H1 (cell line): Measurements from ENCODE around the gene B3GALT4. TPM values are rescaled to one million over a fixed set of nuclear protein-coding genes. Genes with fewer than 3 reads are reported as not detected.
A peak's percentile ranks its signal among the peaks of the same experiment; 100 is the strongest.

Experiments
- CTCF ChIA-PET: fragments of 300-600 bp; sonication (Branson Sonifier 250); formaldehyde crosslinking; loops from one replicate; lab custom pipeline; 2021; ENCODE audit not compliant: partially characterized antibody; lab: Charles Lee
- POLR2A ChIA-PET: fragments of 300-600 bp; sonication (Branson Sonifier 250); formaldehyde crosslinking; loops from one replicate; lab custom pipeline; 2021; ENCODE audit warnings: inconsistent platforms; ENCODE audit not compliant: partially characterized antibody; lab: Charles Lee
- DNase-seq, 2 experiments: peaks; one replicate each; pipeline versions ENCODE4 v3.0.0 to v3.0.0-alpha.2; 2010 to 2022; ENCODE audit warnings: low spot score in 2 of 2, low read depth in 1 of 2, mixed read lengths in 1 of 2
- FAIRE-seq: peaks from 2 replicates; lab custom pipeline; 2011; peaks lifted over from hg19 to GRCh38; lab: Jason Lieb, UNC
- H2AFZ ChIP-seq: 2 replicates; pipeline ENCODE4 v1.8.1; 2012; ENCODE audit warnings: low read length, inconsistent platforms
- H2AK5ac ChIP-seq: 2 replicates; pipeline ENCODE4 v1.6.1; 2013; ENCODE audit warnings: low read depth, low read length
- H2BK120ac ChIP-seq: replicated peaks from 2 replicates; pipeline ENCODE3; 2013; ENCODE audit warnings: low read depth, low read length, inconsistent platforms
- H2BK12ac ChIP-seq: 2 replicates; pipeline ENCODE4 v1.6.1; 2013; ENCODE audit warnings: low read depth, low read length
- H2BK15ac ChIP-seq: 2 replicates; pipeline ENCODE4 v1.6.1; 2013; ENCODE audit warnings: low read length
- H2BK20ac ChIP-seq: 2 replicates; pipeline ENCODE4 v1.6.1; 2013; ENCODE audit warnings: low read length
- H2BK5ac ChIP-seq: 2 replicates; pipeline ENCODE4 v1.6.1; 2013; ENCODE audit warnings: low read depth, low read length
- H3K14ac ChIP-seq: 2 replicates; pipeline ENCODE4 v1.6.1; 2013; ENCODE audit warnings: inconsistent platforms; ENCODE audit not compliant: insufficient read length
- H3K18ac ChIP-seq: 2 replicates; pipeline ENCODE4 v1.6.1; 2013; ENCODE audit warnings: low read length; ENCODE audit errors: extremely low read depth
- H3K23ac ChIP-seq: 2 replicates; pipeline ENCODE4 v1.6.1; 2013; ENCODE audit warnings: inconsistent platforms; ENCODE audit not compliant: insufficient read length
- H3K23me2 ChIP-seq: 2 replicates; pipeline ENCODE4 v1.6.1; 2013; ENCODE audit warnings: low read depth, low read length
- H3K27ac ChIP-seq: 2 replicates; pipeline ENCODE4 v1.6.1; 2011; ENCODE audit warnings: low read depth, low read length, inconsistent platforms
- H3K27me3 ChIP-seq, 4 experiments: replicated peaks in 1 of 4; 1 replicate in 1 of 4; 2 replicates in 3 of 4; pipeline versions ENCODE4 v1.6.1 to v1.8.1; 2011 to 2013; ENCODE audit warnings: low read length in 3 of 4, mild to moderate bottlenecking in 3 of 4, inconsistent platforms in 2 of 4, mixed read lengths in 2 of 4, moderate library complexity in 1 of 4; ENCODE audit not compliant: control insufficient read depth in 3 of 4, insufficient read depth in 3 of 4; ENCODE audit errors: extremely low read depth in 1 of 4
- H3K36me3 ChIP-seq, 4 experiments: 2 replicates each; pipeline versions ENCODE4 v1.6.1 to v1.8.1; 2011 to 2013; ENCODE audit warnings: mild to moderate bottlenecking in 4 of 4, low read length in 3 of 4, moderate library complexity in 2 of 4, control low read depth in 1 of 4, inconsistent platforms in 1 of 4; ENCODE audit not compliant: insufficient read depth in 4 of 4, control insufficient read depth in 2 of 4
- H3K4ac ChIP-seq: replicated peaks from 2 replicates; pipeline ENCODE3; 2013; ENCODE audit warnings: low read length, low read depth, mixed read lengths, inconsistent platforms; ENCODE audit not compliant: insufficient read length
- H3K4me1 ChIP-seq, 4 experiments: replicated peaks in 1 of 4; 1 replicate in 1 of 4; 2 replicates in 3 of 4; pipeline versions ENCODE4 v1.6.1 to v1.8.1; 2011 to 2013; ENCODE audit warnings: low read length in 3 of 4, inconsistent platforms in 2 of 4, mixed read lengths in 1 of 4; ENCODE audit not compliant: insufficient read depth in 4 of 4, control insufficient read depth in 3 of 4
- H3K4me2 ChIP-seq, 2 experiments: 2 replicates each; pipeline versions ENCODE4 v1.6.1 to v1.8.1; 2011 to 2013; ENCODE audit warnings: low read depth in 2 of 2, low read length in 2 of 2, control low read depth in 1 of 2, inconsistent platforms in 1 of 2, mild to moderate bottlenecking in 1 of 2; ENCODE audit not compliant: insufficient read depth in 1 of 2
- H3K4me3 ChIP-seq, 4 experiments: fragments of 200-600, 300-600 bp in 1 of 4; sonication (generic), shearing (Covaris generic), sonication (Bioruptor Twin) in 1 of 4; 2 replicates each; pipeline versions ENCODE4 v1.5.1 to v1.8.1; 2011 to 2016; ENCODE audit warnings: low read length in 4 of 4, low read depth in 3 of 4, control low read depth in 2 of 4, inconsistent platforms in 2 of 4, mild to moderate bottlenecking in 2 of 4, mixed read lengths in 1 of 4, moderate library complexity in 1 of 4; ENCODE audit not compliant: insufficient read depth in 2 of 4; ENCODE audit errors: extremely low read depth in 1 of 4
- H3K56ac ChIP-seq: replicated peaks from 2 replicates; pipeline ENCODE3; 2013; ENCODE audit warnings: low read depth, mild to moderate bottlenecking, mixed read lengths, low read length, inconsistent platforms; ENCODE audit not compliant: insufficient read length
- H3K79me1 ChIP-seq: 2 replicates; pipeline ENCODE4 v1.6.1; 2013; ENCODE audit warnings: low read depth, low read length, control low read depth
- H3K79me2 ChIP-seq, 2 experiments: 2 replicates each; pipeline versions ENCODE4 v1.6.1 to v1.8.1; 2012 to 2013; ENCODE audit warnings: low read length in 2 of 2, mild to moderate bottlenecking in 2 of 2, inconsistent platforms in 1 of 2; ENCODE audit not compliant: insufficient read depth in 2 of 2, control insufficient read depth in 1 of 2
- H3K9ac ChIP-seq, 4 experiments: replicated peaks in 1 of 4; 1 replicate in 1 of 4; 2 replicates in 3 of 4; pipeline versions ENCODE4 v1.6.1 to v1.8.1; 2011 to 2013; ENCODE audit warnings: low read depth in 3 of 4, low read length in 3 of 4, control low read depth in 2 of 4, mild to moderate bottlenecking in 2 of 4, moderate library complexity in 2 of 4, inconsistent platforms in 1 of 4; ENCODE audit errors: extremely low read depth in 1 of 4
- H3K9me3 ChIP-seq, 2 experiments: 2 replicates each; pipeline versions ENCODE4 v1.6.1 to v1.8.1; 2012 to 2013; ENCODE audit warnings: mild to moderate bottlenecking in 2 of 2, moderate library complexity in 2 of 2, control low read depth in 1 of 2, inconsistent platforms in 1 of 2, low read depth in 1 of 2, low read length in 1 of 2, mixed read lengths in 1 of 2; ENCODE audit not compliant: insufficient read depth in 2 of 2
- H4K20me1 ChIP-seq, 2 experiments: replicated peaks in 1 of 2; 2 replicates each; pipeline versions ENCODE3 to v1.8.1; 2011 to 2013; ENCODE audit warnings: inconsistent platforms in 2 of 2, low read length in 2 of 2, mild to moderate bottlenecking in 1 of 2; ENCODE audit not compliant: insufficient read depth in 2 of 2, control insufficient read depth in 1 of 2
- H4K5ac ChIP-seq: 2 replicates; pipeline ENCODE4 v1.6.1; 2013; ENCODE audit warnings: low read length, low read depth, mixed read lengths, inconsistent platforms; ENCODE audit not compliant: insufficient read length
- H4K8ac ChIP-seq: 2 replicates; pipeline ENCODE4 v1.8.0; 2013; ENCODE audit warnings: mild to moderate bottlenecking, moderate library complexity, low read length, inconsistent platforms; ENCODE audit not compliant: insufficient read depth; ENCODE audit errors: extremely low read depth
- H4K91ac ChIP-seq: replicated peaks from 2 replicates; pipeline ENCODE3; 2013; ENCODE audit warnings: low read length, mixed read lengths, inconsistent platforms; ENCODE audit not compliant: insufficient read length
- ASH2L ChIP-seq: fragments of 200-600, 300-600 bp; sonication (generic); IDR thresholded peaks from one replicate; pipeline ENCODE4 v1.7.1; 2017; ENCODE audit warnings: low read length
- CEBPB ChIP-seq: IDR thresholded peaks from 2 replicates; pipeline ENCODE4 v1.6.1; 2012; ENCODE audit warnings: low read depth, low read length
- CTCF ChIP-seq, 3 experiments: IDR thresholded peaks; 1 replicate in 2 of 3; 2 replicates in 1 of 3; pipeline versions ENCODE4 v1.5.1 to v1.6.1; 2011; ENCODE audit warnings: low read length in 3 of 3, mild to moderate bottlenecking in 3 of 3, inconsistent platforms in 2 of 3, low read depth in 1 of 3, moderate library complexity in 1 of 3; ENCODE audit not compliant: insufficient read depth in 1 of 3; ENCODE audit errors: control extremely low read depth in 1 of 3
- E2F6 ChIP-seq: IDR thresholded peaks from 2 replicates; pipeline ENCODE4 v1.6.1; 2012; ENCODE audit warnings: inconsistent platforms
- POU5F1 ChIP-seq: IDR thresholded peaks from 2 replicates; pipeline ENCODE4 v1.6.1; 2011; ENCODE audit warnings: low read depth, mild to moderate bottlenecking, low read length, moderate library complexity
- RAD21 ChIP-seq, 2 experiments: IDR thresholded peaks in 1 of 2; conservative IDR thresholded peaks in 1 of 2; 2 replicates each; pipeline ENCODE4 v1.6.1; 2011; ENCODE audit warnings: low read depth in 2 of 2, low read length in 2 of 2, improper control_type of control experiment in 1 of 2, inconsistent platforms in 1 of 2, mild to moderate bottlenecking in 1 of 2, moderate library complexity in 1 of 2
- SAP30 ChIP-seq: fragments of 300-600 bp; sonication (generic); IDR thresholded peaks from 2 replicates; pipeline ENCODE4 v1.7.1; 2012; ENCODE audit warnings: low read length, moderate library complexity, mild to moderate bottlenecking, inconsistent platforms; ENCODE audit not compliant: insufficient read depth, insufficient replicate concordance
- SP4 ChIP-seq: IDR thresholded peaks from 2 replicates; pipeline ENCODE4 v1.6.1; 2012; ENCODE audit warnings: low read length, inconsistent platforms
- WGBS, 2 experiments: shearing (Covaris generic) in 1 of 2; methylation state at CpG; one replicate each; pipeline versions ENCODE4 v1.1.6 to v1.1.7; 2013 to 2015; ENCODE audit warnings: low lambda C conversion rate in 2 of 2, mixed read lengths in 2 of 2, inconsistent platforms in 1 of 2, low coverage in 1 of 2, missing lambda C conversion rate in 1 of 2; ENCODE audit not compliant: insufficient replicate concordance in 2 of 2, insufficient coverage in 1 of 2, insufficient read length in 1 of 2; ENCODE audit errors: extremely low coverage in 1 of 2, missing lambda C conversion rate in 1 of 2; 5-methylcytosine and 5-hydroxymethylcytosine counted together
- polyA plus RNA-seq, 7 experiments: library from polyadenylated mRNA; depleted of rRNA in 3 of 7; stranded (reverse) in 5 of 7; unstranded in 2 of 7; fragments of >200 nt in 5 of 7; fragments of 200-250 nt in 2 of 7; gene quantifications; 1 replicate in 5 of 7; 2 replicates in 1 of 7; 4 replicates in 1 of 7; pipeline versions ENCODE4 v1.2.1 to v1.2.3, GENCODE V29; 2011 to 2013; ENCODE audit warnings: missing spikeins in 2 of 7, mixed read lengths in 2 of 7
- total RNA-seq: library from RNA; stranded (reverse); fragmentation: NEBNext Ultra II Directional; extraction: Animal tissue kit (Norgen Biotek cat#: 25700); gene quantifications from 2 replicates; pipeline ENCODE4 v1.2.1, GENCODE V29; 2021

B3GALT4 gene
- total and polyA plus RNA-seq, 2 of the 8 experiments (the other 6 are each of a cell fraction or from before 2014, with no cell fraction given) = 2.2 to 3.0 TPM

- Histone ChIP-seq H4K5ac (no peak overlapping the region), H3K4ac (no peak overlapping the region), H3K36me3 (peaks cover 0 to 2% (median 0%) of the 10 kb centered on the region in 4 experiments; a peak in 1 of 8 replicates), H3K14ac (no peak overlapping the region), H3K79me1 (no peaks in the 10 kb centered on the region), H3K56ac (no peak overlapping the region), H3K4me1 (peaks cover 0 to 10% (median 7%) of the 10 kb centered on the region in 4 experiments; a peak in 4 of 7 replicates), H2BK15ac (no peak overlapping the region), H2BK20ac (no peak overlapping the region), H2BK5ac (no peak overlapping the region), H3K27me3 (peaks cover 0 to 21% (median 11%) of the 10 kb centered on the region in 4 experiments; a peak in 6 of 7 replicates), H3K23ac (no peak overlapping the region), H3K4me3 (peak overlapping the region; percentile 5 to 70 (median 52); a peak in 7 of 8 replicates), H3K4me2 (peak overlapping the region; percentile 63 to 98), H3K79me2 (no peaks in the 10 kb centered on the region), H3K9me3 (no peaks in the 10 kb centered on the region), H3K9ac (no peak overlapping the region), H3K27ac (no peak overlapping the region), H2BK12ac (no peak overlapping the region), H3K23me2 (peaks cover 9% of the 10 kb centered on the region; the same call in 1 of the 2 replicates), H4K8ac (no peak overlapping the region), H3K18ac (no peak overlapping the region), H2AK5ac (no peak overlapping the region), H4K91ac (no peak overlapping the region), H4K20me1 (no peaks in the 10 kb centered on the region), H2BK120ac (no peak overlapping the region), H2AFZ (peak overlapping the region; percentile 54; the same call in 1 of the 2 replicates)
- POLR2A ChIA-PET = interaction anchor here (0.6 to 2.2 kb wide), 18 partner anchors 8 to 276 kb away, joined by 3 to 15 read pairs (median 5); partner anchors contain the start of genes HSD17B8, RGL2, RING1 and RPS18
- DNase-seq (peak; percentile 75 to 98), FAIRE-seq (peak; percentile 28)
- CTCF ChIA-PET = interaction anchor here (0.5 to 7.9 kb wide), 41 partner anchors 12 to 1574 kb away, joined by 3 to 107 read pairs (median 5); partner anchors contain the start of genes HSD17B8, RING1, RPS18 and VPS52
- 9% methylated on average over 17 of the region's 28 CpGs; no CpG with 5 or more reads in 1 of the 2 experiments for WGBS, 2 experiments
- peak; percentile 10 for TF ChIP-seq ASH2L
- TF ChIP-seq CEBPB = no peak
- no peak for TF ChIP-seq POU5F1
- TF ChIP-seq RAD21 (IDR thresholded peaks at IDR 0.05 in 1 of 2, conservative IDR thresholded peaks at IDR 0.05 in 1 of 2; ENCODE audit: low read depth in 2 of 2, low read length in 2 of 2) = peak; percentile 93 to 95
- TF ChIP-seq CTCF (IDR thresholded peaks at IDR 0.05; ENCODE audit: control extremely low read depth in 1 of 3, insufficient read depth in 1 of 3, low read depth in 1 of 3, low read length in 3 of 3) = peak; percentile 88 to 96 (median 92)
- no peak for TF ChIP-seq SAP30
- TF ChIP-seq SP4 = no peak
- TF ChIP-seq E2F6 = 0 out of 2 replicates have a peak, but pooled peaks have one; percentile 28
Observed at GRCh38 chr6:33247977-33248642, 28.8 kb upstream of the B3GALT4 start.
